HL-60 (cell line): ENCODE data around the gene MYH10.

Experiments
- DNase-seq, 2 experiments: peaks; one replicate each; pipeline ENCODE4 v3.0.0-alpha.2; 2010 to 2020; ENCODE audit warnings: low read depth in 1 of 2, low spot score in 1 of 2
- H3K27ac ChIP-seq: fragments of 250-450 bp; sonication (Bioruptor Pico); replicated peaks from 2 replicates; pipeline ENCODE4 v1.5.1; 2020; ENCODE audit warnings: mild to moderate bottlenecking, moderate library complexity
- H3K27me3 ChIP-seq: fragments of 250-450 bp; sonication (Bioruptor Pico); 2 replicates; pipeline ENCODE4 v1.5.1; 2021; ENCODE audit warnings: mild to moderate bottlenecking, moderate library complexity; ENCODE audit not compliant: insufficient read depth, poor library complexity, severe bottlenecking
- H3K4me3 ChIP-seq: replicated peaks from 2 replicates; pipeline ENCODE4 v1.5.1; 2011; ENCODE audit warnings: mild to moderate bottlenecking, control low read depth, low read length; ENCODE audit not compliant: insufficient read depth
- GABPA ChIP-seq: IDR thresholded peaks from 2 replicates; pipeline ENCODE4 v1.6.1; 2012; ENCODE audit warnings: low read depth
- POLR2AphosphoS5 ChIP-seq: IDR thresholded peaks from 2 replicates; pipeline ENCODE4 v1.6.1; 2012; ENCODE audit warnings: low read depth
- SPI1 ChIP-seq: IDR thresholded peaks from 2 replicates; pipeline ENCODE4 v1.6.1; 2012; ENCODE audit warnings: low read depth, mild to moderate bottlenecking, borderline replicate concordance
- TF ChIP-seq, protein P1 (sequence below): IDR thresholded peaks from 2 replicates; pipeline ENCODE4 v1.6.1; 2012; ENCODE audit warnings: low read depth; ENCODE audit not compliant: insufficient replicate concordance
- TF ChIP-seq, protein P2 (sequence below): IDR thresholded peaks from one replicate; pipeline ENCODE4 v1.5.1; 2011; ENCODE audit warnings: low read length, control low read depth, inconsistent platforms; ENCODE audit not compliant: insufficient read depth

The MYH10 gene

GRCh38 chr17:8534498-8535188 lies 95.9 kb downstream of the MYH10 start:
- no peak overlapping the region for H3K4me3 ChIP-seq
- DNase-seq: no peak
- H3K27ac ChIP-seq: no peak overlapping the region
- H3K27me3 ChIP-seq: no peaks in the 10 kb centered on the region
- TF ChIP-seq, protein P1, sequence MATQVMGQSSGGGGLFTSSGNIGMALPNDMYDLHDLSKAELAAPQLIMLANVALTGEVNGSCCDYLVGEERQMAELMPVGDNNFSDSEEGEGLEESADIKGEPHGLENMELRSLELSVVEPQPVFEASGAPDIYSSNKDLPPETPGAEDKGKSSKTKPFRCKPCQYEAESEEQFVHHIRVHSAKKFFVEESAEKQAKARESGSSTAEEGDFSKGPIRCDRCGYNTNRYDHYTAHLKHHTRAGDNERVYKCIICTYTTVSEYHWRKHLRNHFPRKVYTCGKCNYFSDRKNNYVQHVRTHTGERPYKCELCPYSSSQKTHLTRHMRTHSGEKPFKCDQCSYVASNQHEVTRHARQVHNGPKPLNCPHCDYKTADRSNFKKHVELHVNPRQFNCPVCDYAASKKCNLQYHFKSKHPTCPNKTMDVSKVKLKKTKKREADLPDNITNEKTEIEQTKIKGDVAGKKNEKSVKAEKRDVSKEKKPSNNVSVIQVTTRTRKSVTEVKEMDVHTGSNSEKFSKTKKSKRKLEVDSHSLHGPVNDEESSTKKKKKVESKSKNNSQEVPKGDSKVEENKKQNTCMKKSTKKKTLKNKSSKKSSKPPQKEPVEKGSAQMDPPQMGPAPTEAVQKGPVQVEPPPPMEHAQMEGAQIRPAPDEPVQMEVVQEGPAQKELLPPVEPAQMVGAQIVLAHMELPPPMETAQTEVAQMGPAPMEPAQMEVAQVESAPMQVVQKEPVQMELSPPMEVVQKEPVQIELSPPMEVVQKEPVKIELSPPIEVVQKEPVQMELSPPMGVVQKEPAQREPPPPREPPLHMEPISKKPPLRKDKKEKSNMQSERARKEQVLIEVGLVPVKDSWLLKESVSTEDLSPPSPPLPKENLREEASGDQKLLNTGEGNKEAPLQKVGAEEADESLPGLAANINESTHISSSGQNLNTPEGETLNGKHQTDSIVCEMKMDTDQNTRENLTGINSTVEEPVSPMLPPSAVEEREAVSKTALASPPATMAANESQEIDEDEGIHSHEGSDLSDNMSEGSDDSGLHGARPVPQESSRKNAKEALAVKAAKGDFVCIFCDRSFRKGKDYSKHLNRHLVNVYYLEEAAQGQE: no peak
- TF ChIP-seq SPI1 (no peak), POLR2AphosphoS5 (no peak), GABPA (no peak)
- TF ChIP-seq, protein P2, sequence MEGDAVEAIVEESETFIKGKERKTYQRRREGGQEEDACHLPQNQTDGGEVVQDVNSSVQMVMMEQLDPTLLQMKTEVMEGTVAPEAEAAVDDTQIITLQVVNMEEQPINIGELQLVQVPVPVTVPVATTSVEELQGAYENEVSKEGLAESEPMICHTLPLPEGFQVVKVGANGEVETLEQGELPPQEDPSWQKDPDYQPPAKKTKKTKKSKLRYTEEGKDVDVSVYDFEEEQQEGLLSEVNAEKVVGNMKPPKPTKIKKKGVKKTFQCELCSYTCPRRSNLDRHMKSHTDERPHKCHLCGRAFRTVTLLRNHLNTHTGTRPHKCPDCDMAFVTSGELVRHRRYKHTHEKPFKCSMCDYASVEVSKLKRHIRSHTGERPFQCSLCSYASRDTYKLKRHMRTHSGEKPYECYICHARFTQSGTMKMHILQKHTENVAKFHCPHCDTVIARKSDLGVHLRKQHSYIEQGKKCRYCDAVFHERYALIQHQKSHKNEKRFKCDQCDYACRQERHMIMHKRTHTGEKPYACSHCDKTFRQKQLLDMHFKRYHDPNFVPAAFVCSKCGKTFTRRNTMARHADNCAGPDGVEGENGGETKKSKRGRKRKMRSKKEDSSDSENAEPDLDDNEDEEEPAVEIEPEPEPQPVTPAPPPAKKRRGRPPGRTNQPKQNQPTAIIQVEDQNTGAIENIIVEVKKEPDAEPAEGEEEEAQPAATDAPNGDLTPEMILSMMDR: no peak

DNA sequence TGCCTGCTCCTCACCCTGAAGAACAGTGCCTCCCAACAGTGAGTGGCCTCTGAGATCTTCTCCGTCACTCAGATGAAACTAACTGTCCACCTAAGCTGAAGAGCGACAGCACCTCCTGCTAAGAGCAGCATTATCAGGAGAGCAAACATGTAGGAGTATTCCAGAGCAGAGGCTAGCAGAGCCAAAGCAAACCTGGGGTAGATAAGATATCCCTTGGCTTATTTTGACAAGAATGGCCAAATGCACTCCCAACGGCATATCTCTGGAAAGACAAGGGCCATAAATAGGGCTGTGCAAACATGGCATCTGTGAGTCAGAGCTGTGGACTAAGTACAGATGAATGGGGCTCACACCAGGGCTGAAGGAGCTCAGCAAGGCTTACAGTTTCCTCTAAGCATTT lies 98.5 kb downstream of the MYH10 start:
- no peak for DNase-seq
- TF ChIP-seq, protein P1: no peak
- no peak for TF ChIP-seq SPI1
- TF ChIP-seq, protein P2: no peak
- TF ChIP-seq GABPA: no peak
- no peak for TF ChIP-seq POLR2AphosphoS5
- H3K27ac ChIP-seq: no peak overlapping the region

GRCh38 chr17:8522577-8522976 lies 107.9 kb downstream of the MYH10 start:
- Histone ChIP-seq H3K4me3 (no peak overlapping the region), H3K27me3 (no peaks in the 10 kb centered on the region), H3K27ac (no peak overlapping the region)
- TF ChIP-seq, protein P2: no peak
- TF ChIP-seq GABPA (no peak), SPI1 (no peak), POLR2AphosphoS5 (no peak)
- TF ChIP-seq, protein P1: no peak
- DNase-seq: no peak

More for the DNA sequence above, 98.5 kb downstream of the MYH10 start:
- Histone ChIP-seq H3K4me3 (no peak overlapping the region), H3K27me3 (no peaks in the 10 kb centered on the region)
